ENCODE measurements around the gene CALCOCO1. TPM values are rescaled to one million over a fixed set of nuclear protein-coding genes. Genes with fewer than 3 reads are reported as not detected.

CALCOCO1 gene
- total RNA-seq, 2 experiments from 2014 or later, result 17.1 to 20.4 TPM

DNA sequence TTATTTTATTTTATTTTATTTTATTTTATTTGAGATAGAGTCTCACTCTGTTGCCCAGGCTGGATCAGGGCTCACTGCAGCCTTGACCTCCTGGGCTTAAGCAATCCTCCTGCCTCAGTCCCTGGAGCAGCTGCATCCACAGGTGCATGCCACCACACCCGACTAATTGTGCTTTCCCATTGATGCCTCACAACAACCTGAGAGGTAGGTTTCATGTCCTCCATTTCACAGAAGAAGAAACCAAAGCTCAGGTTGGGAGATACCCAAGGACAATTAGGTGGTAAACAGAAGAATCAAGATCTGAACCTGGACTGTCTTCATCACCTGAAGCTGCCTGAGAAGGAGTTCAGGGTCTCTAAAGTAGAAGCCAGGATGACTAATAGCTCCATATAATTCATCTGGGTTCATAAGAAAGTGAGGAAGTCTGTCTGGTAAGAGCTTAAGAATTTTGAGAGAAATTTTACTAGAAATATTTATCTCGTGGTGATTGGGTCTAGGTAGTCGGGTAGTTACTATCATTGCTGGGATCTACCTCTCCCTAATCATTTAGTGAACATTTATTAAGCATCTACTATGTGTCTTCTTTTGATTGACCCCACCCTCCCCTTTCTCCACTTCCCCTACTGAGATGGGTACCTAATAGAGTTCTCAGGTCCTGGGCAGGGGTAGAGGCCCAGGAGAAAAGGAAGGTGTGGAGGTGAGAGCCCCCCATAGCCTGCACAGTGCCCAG lies 28.1 kb downstream of the CALCOCO1 start:
- peaks cover 27% of the 10 kb centered on the region for H3K4me1 Mint-ChIP-seq
- intact Hi-C loops (cut with DNase I, micrococcal nuclease), result no loop called here
- peaks cover 75% of the 10 kb centered on the region for H3K27me3 Mint-ChIP-seq
- no peaks in the 10 kb centered on the region for H3K36me3 Mint-ChIP-seq (ENCODE audit: low read depth)
- H3K4me3 Mint-ChIP-seq, result no peak overlapping the region
- no peak overlapping the region for H3K27ac Mint-ChIP-seq
- ATAC-seq (no peak), DNase-seq (no peak)
- POLR2A ChIA-PET, result no interaction called here
- no peaks in the 10 kb centered on the region for H3K9me3 Mint-ChIP-seq (ENCODE audit: low read depth)
- CTCF ChIA-PET, result interaction anchor here (0.7 to 4.4 kb wide), 7 partner anchors 23 to 97 kb away, joined by 3 to 99 read pairs (median 4); partner anchors contain the start of gene ATP5MC2

GRCh38 chr12:53696655-53697331 lies 30.5 kb downstream of the CALCOCO1 start:
- ChIA-PET POLR2A (no interaction called here), CTCF (interaction anchor here (0.7 to 4.4 kb wide), 3 partner anchors 11 to 49 kb away, joined by 3 to 99 read pairs (median 3); no protein-coding TSS in a partner anchor)
- Mint-ChIP-seq H3K27ac (no peak overlapping the region), H3K36me3 (ENCODE audit: low read depth) (no peaks in the 10 kb centered on the region), H3K4me3 (no peak overlapping the region), H3K27me3 (peaks cover 70% of the 10 kb centered on the region), H3K9me3 (ENCODE audit: low read depth) (no peaks in the 10 kb centered on the region), H3K4me1 (peaks cover 27% of the 10 kb centered on the region)
- ATAC-seq (no peak), DNase-seq (no peak)
- intact Hi-C loops (cut with DNase I, micrococcal nuclease), result no loop called here

DNA sequence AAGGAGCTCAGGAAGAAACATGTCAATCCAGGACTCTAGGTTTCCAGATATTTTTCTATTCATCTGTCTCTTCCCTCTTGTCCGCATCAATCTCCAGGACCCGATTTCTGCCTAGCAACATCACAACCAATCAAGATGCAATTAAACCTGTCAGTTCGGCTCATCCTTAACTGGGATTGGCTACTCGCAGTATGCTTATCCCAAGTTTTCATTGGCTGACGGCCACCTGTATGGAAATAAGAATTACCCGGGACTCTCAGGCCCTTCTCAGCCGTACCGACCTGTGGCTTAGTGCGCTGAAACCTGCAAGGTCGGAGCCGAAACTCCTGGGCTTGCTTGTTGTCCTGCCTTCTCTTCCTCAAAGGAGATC lies 31.0 kb downstream of the CALCOCO1 start:
- DNase-seq (no peak), ATAC-seq (peak; percentile 56)
- intact Hi-C loops (cut with DNase I, micrococcal nuclease), result no loop called here
- CTCF ChIA-PET, result no interaction called here
- H3K9me3 Mint-ChIP-seq (ENCODE audit: low read depth), result no peaks in the 10 kb centered on the region
- H3K27me3 Mint-ChIP-seq, result peaks cover 70% of the 10 kb centered on the region
- POLR2A ChIA-PET, result no interaction called here
- no peaks in the 10 kb centered on the region for H3K36me3 Mint-ChIP-seq (ENCODE audit: low read depth)
- H3K4me1 Mint-ChIP-seq, result peaks cover 27% of the 10 kb centered on the region
- H3K27ac Mint-ChIP-seq, result no peak overlapping the region
- H3K4me3 Mint-ChIP-seq, result no peak overlapping the region

DNA sequence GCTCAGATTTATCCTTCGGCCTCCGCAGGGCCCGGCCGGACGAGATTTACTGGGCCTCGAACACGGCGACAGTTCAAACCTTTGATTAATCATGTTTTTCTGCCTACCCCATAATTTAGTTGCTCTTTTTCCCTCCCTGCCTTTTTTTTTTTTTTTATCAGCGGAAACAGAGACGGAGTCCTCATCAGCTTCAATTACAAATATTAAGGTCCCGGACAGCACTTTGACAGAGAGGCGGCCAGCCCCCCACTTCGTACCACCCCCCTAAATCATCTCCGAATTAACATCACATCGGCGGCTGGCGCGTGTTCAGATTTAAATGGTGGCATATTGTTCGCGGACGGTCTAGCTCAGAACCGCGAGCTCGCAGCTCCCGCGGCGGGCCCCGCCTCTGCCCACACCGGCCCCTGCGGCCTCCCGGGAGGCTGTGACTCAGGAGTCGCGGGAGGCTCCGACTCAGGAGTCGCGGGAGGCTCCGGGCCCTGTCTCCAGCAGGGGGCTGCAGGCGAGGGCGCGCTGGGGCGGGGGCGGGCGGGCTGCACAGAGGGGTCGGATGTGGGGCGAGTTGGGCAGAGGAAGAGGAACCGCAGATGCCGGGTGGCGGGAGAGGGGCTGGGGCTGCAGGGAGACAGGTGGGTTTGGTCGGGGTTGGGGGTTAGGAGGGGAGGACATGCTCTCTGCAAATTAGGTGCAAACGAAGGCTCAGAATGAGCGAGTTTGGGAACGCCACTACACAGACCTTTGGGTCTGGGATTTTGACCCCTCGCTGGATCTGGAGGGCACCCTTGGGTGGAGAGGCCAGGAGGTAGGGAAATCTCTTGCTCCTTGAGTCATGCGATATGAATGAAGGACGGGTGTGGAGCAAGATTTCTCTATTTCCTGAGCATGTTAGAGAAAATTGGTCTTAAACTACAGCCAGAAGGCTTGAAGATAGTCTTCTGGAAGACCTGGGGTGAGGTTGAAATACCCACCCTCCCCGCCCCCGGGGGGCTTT lies 31.8 kb downstream of the CALCOCO1 start:
- DNase-seq, result peak; percentile 67
- H3K4me1 Mint-ChIP-seq, result peaks cover 27% of the 10 kb centered on the region
- peak overlapping the region; percentile 53 for H3K4me3 Mint-ChIP-seq
- H3K27me3 Mint-ChIP-seq, result peaks cover 69% of the 10 kb centered on the region
- intact Hi-C loops (cut with DNase I, micrococcal nuclease), result loop anchor here in 1 of 2 experiments (2.0 kb wide), 1 partner anchor 19 kb away; the partner anchor contains the start of gene ATP5MC2
- ChIA-PET CTCF (interaction anchor here (0.5 to 1.1 kb wide), 7 partner anchors 16 to 246 kb away, joined by 3 to 8 read pairs (median 3); partner anchors contain the start of gene CISTR), POLR2A (interaction anchor here (1.3 kb wide), 2 partner anchors 50 to 51 kb away, joined by 3 read pairs; no protein-coding TSS in a partner anchor)
- H3K9me3 Mint-ChIP-seq (ENCODE audit: low read depth), result no peaks in the 10 kb centered on the region
- no peaks in the 10 kb centered on the region for H3K36me3 Mint-ChIP-seq (ENCODE audit: low read depth)
- peak; percentile 82 for ATAC-seq
- peak overlapping the region; percentile 20 for H3K27ac Mint-ChIP-seq

DNA sequence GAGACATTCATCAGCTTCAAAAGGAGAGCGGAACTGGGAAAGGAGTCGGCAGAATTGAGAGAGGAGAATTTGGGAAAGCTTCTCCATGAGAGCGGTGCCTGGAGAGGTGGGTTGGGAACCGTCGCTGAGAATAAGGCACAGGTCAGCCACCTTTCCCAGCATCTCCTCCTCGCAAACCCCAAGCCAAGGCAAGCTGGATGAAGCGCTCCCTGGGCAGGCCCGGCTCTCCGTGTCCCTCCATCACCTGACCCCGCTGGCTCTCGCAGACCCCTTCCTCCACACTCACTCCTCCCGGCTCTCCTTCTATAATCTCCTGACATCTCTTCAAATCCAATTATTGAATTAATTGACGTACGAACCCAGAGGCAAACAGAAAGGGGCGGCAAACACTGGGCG lies 32.5 kb downstream of the CALCOCO1 start:
- intact Hi-C loops (cut with DNase I, micrococcal nuclease), result loop anchor here in 1 of 2 experiments (2.0 kb wide), 1 partner anchor 18 kb away; the partner anchor contains the start of gene ATP5MC2
- Mint-ChIP-seq H3K36me3 (ENCODE audit: low read depth) (no peaks in the 10 kb centered on the region), H3K9me3 (ENCODE audit: low read depth) (no peaks in the 10 kb centered on the region), H3K27me3 (peaks cover 63% of the 10 kb centered on the region), H3K4me3 (peak overlapping the region; percentile 53), H3K4me1 (peaks cover 27% of the 10 kb centered on the region), H3K27ac (peak overlapping the region; percentile 20)
- CTCF ChIA-PET, result interaction anchor here (0.5 to 2.6 kb wide), 9 partner anchors 16 to 519 kb away, joined by 3 to 25 read pairs (median 3); partner anchors contain the start of gene CISTR
- no peak for ATAC-seq
- POLR2A ChIA-PET, result interaction anchor here (1.3 kb wide), 2 partner anchors 51 to 52 kb away, joined by 3 read pairs; no protein-coding TSS in a partner anchor
- DNase-seq, result no peak

DNA sequence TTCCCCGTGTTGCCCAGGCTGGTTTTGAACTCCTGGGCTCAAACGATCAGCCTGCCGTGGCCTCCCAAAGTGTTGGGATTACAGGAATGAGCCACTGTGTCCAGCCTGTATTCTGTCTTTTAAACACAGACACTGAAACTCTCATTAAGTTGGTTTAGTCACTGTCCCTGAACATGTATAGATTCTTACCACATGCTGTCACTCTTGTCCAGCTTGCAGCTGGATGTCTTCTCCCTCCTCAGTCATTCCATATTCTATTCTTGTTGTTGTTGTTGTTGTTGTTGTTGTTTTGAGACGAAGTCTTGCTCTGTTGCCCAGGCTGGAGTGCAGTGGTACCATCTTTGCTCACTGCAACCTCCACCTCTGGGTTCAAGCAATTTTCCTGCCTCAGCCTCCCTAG lies 39.1 kb downstream of the CALCOCO1 start:
- POLR2A ChIA-PET, result no interaction called here
- CTCF ChIA-PET, result interaction anchor here (1.0 to 6.9 kb wide), 2 partner anchors 11 to 59 kb away, joined by 4 to 44 read pairs; partner anchors contain the start of gene ATP5MC2
- H3K27ac Mint-ChIP-seq, result no peak overlapping the region
- H3K4me1 Mint-ChIP-seq, result no peaks in the 10 kb centered on the region
- intact Hi-C loops (cut with DNase I, micrococcal nuclease), result no loop called here
- ATAC-seq (no peak), DNase-seq (no peak)
- peaks cover 14% of the 10 kb centered on the region for H3K27me3 Mint-ChIP-seq
- H3K4me3 Mint-ChIP-seq, result no peak overlapping the region
- H3K9me3 Mint-ChIP-seq (ENCODE audit: low read depth), result no peaks in the 10 kb centered on the region
- no peaks in the 10 kb centered on the region for H3K36me3 Mint-ChIP-seq (ENCODE audit: low read depth)

DNA sequence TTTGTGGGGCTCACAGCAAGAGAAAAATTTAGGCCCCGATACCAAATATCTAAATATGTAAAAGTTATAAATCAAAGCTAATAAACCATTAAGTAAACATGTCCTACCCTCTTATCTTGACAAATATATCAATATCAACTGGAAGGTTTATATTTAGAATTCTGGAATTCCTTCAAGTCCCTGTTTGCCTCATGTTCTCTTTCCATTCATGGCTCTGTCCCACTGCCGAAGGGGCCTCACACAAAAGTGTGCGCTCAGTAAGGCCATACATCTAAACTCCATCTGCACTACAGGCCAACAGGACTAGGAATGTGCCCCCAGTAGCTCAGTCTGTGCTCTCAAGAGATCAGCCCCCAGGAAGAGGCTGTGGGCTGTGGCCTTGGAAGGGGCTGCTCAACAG lies 40.8 kb downstream of the CALCOCO1 start:
- H3K9me3 Mint-ChIP-seq (ENCODE audit: low read depth), result no peaks in the 10 kb centered on the region
- H3K4me1 Mint-ChIP-seq, result no peaks in the 10 kb centered on the region
- no peak overlapping the region for H3K27ac Mint-ChIP-seq
- CTCF ChIA-PET, result interaction anchor here (0.7 to 6.9 kb wide), 4 partner anchors 9 to 59 kb away, joined by 3 to 44 read pairs (median 6); partner anchors contain the start of gene ATP5MC2
- intact Hi-C loops (cut with DNase I, micrococcal nuclease), result no loop called here
- peaks cover 11% of the 10 kb centered on the region for H3K27me3 Mint-ChIP-seq
- H3K4me3 Mint-ChIP-seq, result no peak overlapping the region
- no peaks in the 10 kb centered on the region for H3K36me3 Mint-ChIP-seq (ENCODE audit: low read depth)
- POLR2A ChIA-PET, result no interaction called here
- DNase-seq (no peak), ATAC-seq (no peak)

DNA sequence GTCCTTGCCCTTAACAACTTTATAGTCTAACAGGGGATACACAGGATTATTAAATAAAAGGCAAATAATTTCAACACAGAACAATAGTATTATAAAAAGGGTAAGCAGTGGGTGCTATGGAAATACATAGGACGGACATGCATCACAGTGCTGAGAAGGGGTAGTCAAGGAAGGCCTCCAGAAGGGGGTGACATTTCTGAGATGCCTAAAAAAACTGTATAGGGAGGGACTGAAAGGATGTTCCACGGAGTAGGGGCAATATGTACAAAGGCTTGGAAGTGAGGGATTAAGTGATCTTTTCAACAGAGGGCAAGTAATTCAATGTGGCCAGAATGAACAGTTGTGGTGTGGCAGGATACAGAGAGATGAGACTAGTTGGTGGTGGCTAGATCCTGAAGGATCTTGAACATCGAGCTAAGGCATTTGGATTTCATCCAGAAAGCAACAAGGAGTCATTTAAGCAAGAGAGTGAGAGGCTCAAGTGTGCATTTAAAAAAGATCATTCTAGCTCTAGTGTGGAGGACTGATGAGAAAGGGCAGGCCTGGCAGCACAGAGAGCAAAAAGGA lies 42.5 kb downstream of the CALCOCO1 start:
- ATAC-seq (no peak), DNase-seq (no peak)
- H3K9me3 Mint-ChIP-seq (ENCODE audit: low read depth), result no peaks in the 10 kb centered on the region
- no peaks in the 10 kb centered on the region for H3K4me1 Mint-ChIP-seq
- H3K36me3 Mint-ChIP-seq (ENCODE audit: low read depth), result no peaks in the 10 kb centered on the region
- no peak overlapping the region for H3K4me3 Mint-ChIP-seq
- H3K27me3 Mint-ChIP-seq, result peaks cover 8% of the 10 kb centered on the region
- ChIA-PET POLR2A (no interaction called here), CTCF (interaction anchor here (0.7 to 6.9 kb wide), 4 partner anchors 8 to 181 kb away, joined by 3 to 44 read pairs (median 6); partner anchors contain the start of gene ATP5MC2)
- intact Hi-C loops (cut with DNase I, micrococcal nuclease), result no loop called here
- no peak overlapping the region for H3K27ac Mint-ChIP-seq

DNA sequence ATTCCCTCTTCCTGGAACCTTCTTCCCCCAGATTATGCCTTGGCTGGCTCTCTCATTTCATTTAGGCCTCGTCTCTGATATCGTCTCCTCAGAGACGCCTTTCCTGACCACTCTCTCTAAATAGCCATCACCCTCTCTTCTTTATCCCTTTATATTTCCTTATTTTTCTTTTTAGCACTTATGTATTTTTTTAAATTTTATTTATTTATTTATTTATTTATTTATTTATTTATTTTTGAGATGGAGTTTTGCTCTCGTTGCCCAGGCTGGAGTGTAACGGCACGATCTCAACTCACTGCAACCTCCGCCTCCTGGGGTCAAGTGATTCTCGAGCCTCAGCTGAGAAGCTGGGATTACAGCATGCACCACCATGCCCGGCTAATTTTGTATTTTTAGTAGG lies 43.3 kb downstream of the CALCOCO1 start:
- Mint-ChIP-seq H3K27me3 (peaks cover 10% of the 10 kb centered on the region), H3K36me3 (ENCODE audit: low read depth) (no peaks in the 10 kb centered on the region), H3K4me1 (no peaks in the 10 kb centered on the region), H3K4me3 (no peak overlapping the region), H3K27ac (no peak overlapping the region), H3K9me3 (ENCODE audit: low read depth) (no peaks in the 10 kb centered on the region)
- POLR2A ChIA-PET, result no interaction called here
- CTCF ChIA-PET, result interaction anchor here (0.8 to 1.2 kb wide), 3 partner anchors 9 to 175 kb away, joined by 4 read pairs; no protein-coding TSS in a partner anchor
- ATAC-seq (no peak), DNase-seq (no peak)
- intact Hi-C loops (cut with DNase I, micrococcal nuclease), result no loop called here

GRCh38 chr12:53683494-53683893 lies 43.8 kb downstream of the CALCOCO1 start:
- no peak overlapping the region for H3K27ac Mint-ChIP-seq
- H3K9me3 Mint-ChIP-seq (ENCODE audit: low read depth), result no peaks in the 10 kb centered on the region
- ATAC-seq, result no peak
- H3K4me1 Mint-ChIP-seq, result no peaks in the 10 kb centered on the region
- no peak for DNase-seq
- peaks cover 12% of the 10 kb centered on the region for H3K27me3 Mint-ChIP-seq
- H3K4me3 Mint-ChIP-seq, result no peak overlapping the region
- H3K36me3 Mint-ChIP-seq (ENCODE audit: low read depth), result no peaks in the 10 kb centered on the region
- CTCF ChIA-PET, result interaction anchor here (0.8 to 1.2 kb wide), 3 partner anchors 10 to 174 kb away, joined by 4 read pairs; no protein-coding TSS in a partner anchor
- POLR2A ChIA-PET, result no interaction called here
- intact Hi-C loops (cut with DNase I, micrococcal nuclease), result no loop called here

Measured in activated CD4-positive, alpha-beta T cell treated with anti-CD3 and anti-CD28 coated beads for 36 hours (primary cell).